Skin of body (tissue), 2 donors: Measurements from ENCODE around the gene BMP6. TPM values are rescaled to one million over a fixed set of nuclear protein-coding genes. Genes with fewer than 3 reads are reported as not detected.
A peak's percentile ranks its signal among the peaks of the same experiment; 100 is the strongest.
"Not testable (repeated sequence)": the region's sequence is repeated elsewhere in the genome, so short reads cannot be mapped to it uniquely, and the experiment has no call there.

ENCODE experiments used
- DNase-seq: peaks from one replicate; lab custom pipeline; 2025; lab: John Stamatoyannopoulos, UW
- total RNA-seq: library from RNA; depleted of rRNA; stranded (reverse); fragments of >200 nt; gene quantifications from one replicate; pipeline ENCODE4 v1.2.3, GENCODE V29; 2014

The BMP6 gene
- total RNA-seq, 1 donor from 2014 or later: 3.7 TPM

GRCh38 chr6:7787137-7787608, 61.3 kb downstream of the BMP6 start:
- peak; percentile 87 for DNase-seq

- no peak for DNase-seq
These were observed 61.8 kb downstream of the BMP6 start for GRCh38 chr6:7787731-7788130.

GRCh38 chr6:7794509-7794908, 68.6 kb downstream of the BMP6 start:
- no peak for DNase-seq

GRCh38 chr6:7797386-7797785, 71.5 kb downstream of the BMP6 start:
- no peak for DNase-seq

GRCh38 chr6:7798751-7799150, 72.9 kb downstream of the BMP6 start:
- DNase-seq: no peak

GRCh38 chr6:7802662-7803061, 76.8 kb downstream of the BMP6 start:
- no peak for DNase-seq

GRCh38 chr6:7803214-7803613, 77.3 kb downstream of the BMP6 start:
- no peak for DNase-seq

- DNase-seq: no peak
These were observed 79.4 kb downstream of the BMP6 start for GRCh38 chr6:7805078-7805849.

- DNase-seq: no peak
These were observed 79.9 kb downstream of the BMP6 start for GRCh38 chr6:7805850-7806214.

- no peak for DNase-seq
These were observed 80.8 kb downstream of the BMP6 start for GRCh38 chr6:7806711-7807110.

GRCh38 chr6:7809346-7809745, 83.4 kb downstream of the BMP6 start:
- no peak for DNase-seq

- no peak for DNase-seq
These were observed 85.5 kb downstream of the BMP6 start for GRCh38 chr6:7811441-7811840.

GRCh38 chr6:7812623-7813022, 86.7 kb downstream of the BMP6 start:
- DNase-seq: no peak

- no peak for DNase-seq
These were observed 87.3 kb downstream of the BMP6 start for GRCh38 chr6:7813193-7813592.

GRCh38 chr6:7813704-7814103, 87.8 kb downstream of the BMP6 start:
- no peak for DNase-seq

GRCh38 chr6:7815716-7816115, 89.8 kb downstream of the BMP6 start:
- no peak for DNase-seq

GRCh38 chr6:7817184-7817583, 91.3 kb downstream of the BMP6 start:
- not testable (repeated sequence) for DNase-seq

GRCh38 chr6:7818257-7819214, 92.6 kb downstream of the BMP6 start:
- no peak for DNase-seq

- no peak for DNase-seq
These were observed 93.6 kb downstream of the BMP6 start for GRCh38 chr6:7819431-7820015.

GRCh38 chr6:7820288-7820835, 94.5 kb downstream of the BMP6 start:
- DNase-seq: no peak

GRCh38 chr6:7821426-7821825, 95.5 kb downstream of the BMP6 start:
- no peak for DNase-seq

GRCh38 chr6:7823552-7823951, 97.7 kb downstream of the BMP6 start:
- no peak for DNase-seq
